HG02884 (cell line): Measurements from ENCODE around the gene PPP1R18.
"Not testable (repeated sequence)": the region's sequence is repeated elsewhere in the genome, so short reads cannot be mapped to it uniquely, and the experiment has no call there.

Experiments
- ATAC-seq: cut with Tn5 transposase; IDR thresholded peaks from one replicate; pipeline ENCODE4 v1.9.1; 2021; ENCODE audit warnings: mild to moderate bottlenecking, moderate library complexity; ENCODE audit not compliant: unreplicated experiment

PPP1R18 gene

GRCh38 chr6:30719791-30720737 lies 33.6 kb upstream of the PPP1R18 start, which contains the start of gene TUBB:
TUBB (plus strand) TSS chr6:30720352; CDS start chr6:30720507, 155 bp downstream.
- ATAC-seq: no peak

GRCh38 chr6:30719356-30719755 lies 32.9 kb upstream of the PPP1R18 start:
- no peak for ATAC-seq

GRCh38 chr6:30717845-30718720 lies 31.6 kb upstream of the PPP1R18 start:
- ATAC-seq: not testable (repeated sequence)

GRCh38 chr6:30717129-30717844 lies 30.8 kb upstream of the PPP1R18 start, which contains the start of gene MDC1:
MDC1 (minus strand) TSS chr6:30717281; CDS start chr6:30715175, 2,106 bp downstream.
- ATAC-seq: peak; percentile 70

GRCh38 chr6:30716879-30717128 lies 30.4 kb upstream of the PPP1R18 start:
- ATAC-seq: no peak

GRCh38 chr6:30714263-30714662 lies 27.8 kb upstream of the PPP1R18 start:
- ATAC-seq: no peak

- ATAC-seq: no peak
These were observed 26.0 kb upstream of the PPP1R18 start for GRCh38 chr6:30712441-30712945.

GRCh38 chr6:30711758-30712380 lies 25.4 kb upstream of the PPP1R18 start:
- no peak for ATAC-seq

- no peak for ATAC-seq
These were observed 22.8 kb upstream of the PPP1R18 start for GRCh38 chr6:30709101-30709868.

- no peak for ATAC-seq
These were observed 20.9 kb upstream of the PPP1R18 start for GRCh38 chr6:30707281-30707850.

- ATAC-seq: no peak
These were observed 19.2 kb upstream of the PPP1R18 start for GRCh38 chr6:30705620-30706019.

- no peak for ATAC-seq
These were observed 17.4 kb upstream of the PPP1R18 start for GRCh38 chr6:30703821-30704220.

- no peak for ATAC-seq
These were observed 16.6 kb upstream of the PPP1R18 start for GRCh38 chr6:30703011-30703410.

- no peak for ATAC-seq
These were observed 13.9 kb upstream of the PPP1R18 start for GRCh38 chr6:30700340-30700739.

- ATAC-seq: no peak
These were observed 10.0 kb upstream of the PPP1R18 start for GRCh38 chr6:30696432-30696831.

GRCh38 chr6:30691208-30691847 lies 4.9 kb upstream of the PPP1R18 start:
- no peak for ATAC-seq

GRCh38 chr6:30690403-30691207 lies 4.2 kb upstream of the PPP1R18 start, which contains the start of gene NRM:
NRM (minus strand) TSS chr6:30690984; CDS start chr6:30690974, 10 bp downstream.
- no peak for ATAC-seq

GRCh38 chr6:30689985-30690384 lies 3.5 kb upstream of the PPP1R18 start:
- ATAC-seq: no peak
